Karpas-422 (cell line): Measurements from ENCODE around the gene DTYMK. TPM values are rescaled to one million over a fixed set of nuclear protein-coding genes. Genes with fewer than 3 reads are reported as not detected.

ENCODE experiments used
- DNase-seq: peaks from one replicate; pipeline ENCODE4 v3.0.0-alpha.2; 2015
- H2AFZ ChIP-seq: fragments of 200-600 bp; sonication (generic); 2 replicates; pipeline ENCODE4 v1.6.1; 2014; ENCODE audit warnings: antibody characterized with exemption, low read length, mixed read lengths
- H3K27ac ChIP-seq: fragments of 200-600 bp; sonication (generic); 2 replicates; pipeline ENCODE4 v1.5.1; 2014; ENCODE audit warnings: mild to moderate bottlenecking, low read length, moderate library complexity
- H3K27me3 ChIP-seq: fragments of 200-600 bp; sonication (generic); 2 replicates; pipeline ENCODE4 v1.6.1; 2014; ENCODE audit warnings: low read length, mixed read lengths
- H3K36me3 ChIP-seq: fragments of 200-600 bp; sonication (generic); 2 replicates; pipeline ENCODE4 v1.6.1; 2014; ENCODE audit warnings: low read length, mixed read lengths; ENCODE audit not compliant: insufficient read depth
- H3K4me1 ChIP-seq: fragments of 200-600 bp; sonication (generic); 2 replicates; pipeline ENCODE4 v1.6.1; 2014; ENCODE audit warnings: mild to moderate bottlenecking, low read length, mixed read lengths
- H3K4me2 ChIP-seq: fragments of 200-600 bp; sonication (generic); 2 replicates; pipeline ENCODE4 v1.6.1; 2014; ENCODE audit warnings: low read length, low read depth, mild to moderate bottlenecking; ENCODE audit not compliant: poor library complexity, severe bottlenecking
- H3K4me3 ChIP-seq: fragments of 200-600 bp; sonication (generic); 2 replicates; pipeline ENCODE4 v1.5.1; 2014; ENCODE audit warnings: mild to moderate bottlenecking, antibody characterized with exemption, low read length, mixed read lengths
- H3K79me2 ChIP-seq: fragments of 200-600 bp; sonication (generic); 2 replicates; pipeline ENCODE4 v1.6.1; 2014; ENCODE audit warnings: mild to moderate bottlenecking, low read length, mixed read lengths
- H3K9ac ChIP-seq: fragments of 200-600 bp; sonication (generic); 2 replicates; pipeline ENCODE4 v1.6.0; 2014; ENCODE audit warnings: low read length
- H3K9me2 ChIP-seq: fragments of 200-600 bp; sonication (generic), shearing (Covaris generic); replicated peaks from 2 replicates; pipeline ENCODE4 v1.6.0; 2014; ENCODE audit warnings: mild to moderate bottlenecking, low read length, moderate library complexity; ENCODE audit not compliant: insufficient read depth
- H3K9me3 ChIP-seq: fragments of 300-700, 200-600 bp; sonication (generic); 2 replicates; pipeline ENCODE4 v1.6.1; 2014; ENCODE audit warnings: low read length, mixed read lengths
- H4K20me1 ChIP-seq: fragments of 200-600 bp; sonication (generic); 2 replicates; pipeline ENCODE4 v1.6.1; 2014; ENCODE audit warnings: mild to moderate bottlenecking, antibody characterized with exemption, low read length, low read depth; ENCODE audit not compliant: insufficient read depth
- total RNA-seq: library from RNA; depleted of rRNA; stranded (reverse); fragments of >200 nt; shearing (Covaris generic); gene quantifications from 2 replicates; pipeline ENCODE4 v1.2.3, GENCODE V29; 2014; ENCODE audit warnings: low replicate concordance

Gene DTYMK
- total RNA-seq, 1 experiment from 2014 or later: 32.0 TPM

DNA sequence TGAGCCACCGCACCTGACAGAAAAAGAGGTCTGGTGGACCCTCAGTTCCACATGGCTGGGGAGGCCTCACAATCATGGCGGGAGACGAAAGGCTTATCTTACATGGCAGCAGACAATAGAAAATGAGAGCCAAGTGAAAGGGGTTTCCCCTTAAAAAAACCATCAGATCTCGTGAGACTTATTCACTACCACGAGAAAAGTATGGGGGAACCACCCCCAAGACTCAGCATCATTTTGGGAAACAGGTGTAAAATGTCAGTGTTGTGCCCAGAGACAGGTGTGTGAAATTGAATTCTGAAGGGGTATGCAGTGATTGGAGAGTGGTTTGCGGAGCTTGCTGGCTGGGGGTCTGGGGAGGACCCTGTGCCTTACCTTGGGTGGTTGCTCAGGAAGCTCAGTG lies 43.3 kb upstream of the DTYMK start:
- Histone ChIP-seq H4K20me1 (no peaks in the 10 kb centered on the region), H3K4me1 (peaks cover 5% of the 10 kb centered on the region)

DNA sequence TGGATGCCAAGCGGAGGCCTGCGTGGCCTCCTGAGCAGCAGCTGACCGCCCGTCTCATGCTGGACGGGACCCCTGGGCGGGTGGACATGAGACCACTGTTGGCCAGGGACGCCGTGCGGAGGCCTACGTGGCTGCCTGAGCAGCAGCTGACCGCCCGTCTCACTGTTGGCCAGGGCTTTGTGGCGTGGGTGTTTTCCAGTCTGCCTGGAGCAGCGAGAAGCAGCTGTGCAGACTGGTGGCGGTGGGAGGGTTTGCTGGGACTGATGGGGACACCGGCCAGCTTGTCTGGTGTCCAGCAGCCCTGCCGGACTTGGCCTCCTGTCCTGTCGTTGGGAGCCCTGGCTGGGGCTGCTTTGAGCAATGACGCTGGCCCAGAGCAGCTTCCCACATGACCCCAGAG lies 42.0 kb upstream of the DTYMK start:
- H3K27me3 ChIP-seq: no peaks in the 10 kb centered on the region
- DNase-seq: no peak
- H3K9me2 ChIP-seq: no peaks in the 10 kb centered on the region
- no peak overlapping the region for H3K27ac ChIP-seq
- H3K36me3 ChIP-seq: no peaks in the 10 kb centered on the region
- no peak overlapping the region for H3K9ac ChIP-seq
- no peak overlapping the region for H3K4me3 ChIP-seq
- H3K4me2 ChIP-seq: no peak overlapping the region
- no peak overlapping the region for H2AFZ ChIP-seq
- H3K79me2 ChIP-seq: no peaks in the 10 kb centered on the region
- no peaks in the 10 kb centered on the region for H3K4me1 ChIP-seq
- no peaks in the 10 kb centered on the region for H4K20me1 ChIP-seq
- H3K9me3 ChIP-seq: no peaks in the 10 kb centered on the region

More for the DNA sequence above, 43.3 kb upstream of the DTYMK start:
- Histone ChIP-seq H3K27me3 (no peaks in the 10 kb centered on the region), H3K36me3 (no peaks in the 10 kb centered on the region), H2AFZ (no peak overlapping the region), H3K27ac (no peak overlapping the region), H3K4me2 (no peak overlapping the region), H3K79me2 (peaks cover 3% of the 10 kb centered on the region), H3K4me3 (no peak overlapping the region), H3K9ac (no peak overlapping the region), H3K9me2 (no peaks in the 10 kb centered on the region), H3K9me3 (no peaks in the 10 kb centered on the region)
- no peak for DNase-seq

DNA sequence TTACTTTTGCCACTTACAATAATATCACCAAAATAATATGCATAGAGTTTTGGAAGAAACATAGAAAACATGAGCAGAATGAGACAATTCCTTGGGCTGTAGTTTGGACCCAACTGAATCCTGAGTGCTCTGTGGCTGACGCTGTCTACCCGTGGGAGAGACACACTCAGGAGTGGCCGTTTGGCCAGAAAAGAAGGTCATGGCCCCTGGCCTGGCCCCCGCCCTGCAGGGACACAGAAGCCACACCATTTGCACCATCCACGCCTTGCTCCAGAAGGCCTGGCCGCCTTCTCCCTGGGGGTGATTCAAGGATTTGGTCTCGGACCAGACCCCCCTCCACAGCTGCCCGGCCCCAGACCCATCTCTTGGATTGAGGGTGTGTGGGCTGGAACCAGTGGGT lies 41.4 kb upstream of the DTYMK start:
- H3K79me2 ChIP-seq: no peaks in the 10 kb centered on the region
- DNase-seq: no peak
- H3K4me1 ChIP-seq: no peaks in the 10 kb centered on the region
- no peak overlapping the region for H2AFZ ChIP-seq
- no peak overlapping the region for H3K4me2 ChIP-seq
- H3K27me3 ChIP-seq: no peaks in the 10 kb centered on the region
- peaks cover 3% of the 10 kb centered on the region; the same call in 1 of the 2 replicates for H3K36me3 ChIP-seq
- no peaks in the 10 kb centered on the region; the same call in 1 of the 2 replicates for H3K9me3 ChIP-seq
- no peaks in the 10 kb centered on the region for H4K20me1 ChIP-seq
- H3K9me2 ChIP-seq: no peaks in the 10 kb centered on the region
- no peak overlapping the region for H3K4me3 ChIP-seq
- H3K27ac ChIP-seq: no peak overlapping the region
- H3K9ac ChIP-seq: no peak overlapping the region

DNA sequence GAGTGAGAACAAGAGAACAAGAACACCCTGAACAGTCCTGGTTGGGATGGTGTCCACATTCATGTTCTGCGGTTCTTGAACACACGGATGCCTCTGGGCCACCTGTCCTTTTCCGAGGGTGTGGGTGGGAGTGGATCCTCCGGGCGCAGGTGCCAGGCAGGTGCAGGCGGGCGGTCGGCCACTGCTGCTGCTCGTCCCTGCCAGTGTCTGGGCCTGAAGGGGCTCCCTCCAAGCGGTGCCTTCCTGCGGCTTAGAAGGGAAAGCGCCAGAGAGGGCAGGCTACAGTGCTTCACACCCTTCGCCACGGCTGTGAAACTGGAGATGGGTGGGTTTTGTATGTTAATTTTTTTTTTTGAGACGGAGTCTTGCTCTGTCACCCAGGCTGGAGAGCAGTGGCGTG lies 39.8 kb upstream of the DTYMK start:
- Histone ChIP-seq H3K4me1 (no peaks in the 10 kb centered on the region), H3K36me3 (peaks cover 11% of the 10 kb centered on the region), H2AFZ (no peak overlapping the region), H3K27ac (no peak overlapping the region), H3K4me3 (no peak overlapping the region), H3K4me2 (no peak overlapping the region), H3K9me3 (no peaks in the 10 kb centered on the region; the same call in 1 of the 2 replicates), H3K9ac (no peak overlapping the region), H3K79me2 (no peaks in the 10 kb centered on the region), H4K20me1 (no peaks in the 10 kb centered on the region), H3K9me2 (no peaks in the 10 kb centered on the region), H3K27me3 (no peaks in the 10 kb centered on the region)
- DNase-seq: no peak

DNA sequence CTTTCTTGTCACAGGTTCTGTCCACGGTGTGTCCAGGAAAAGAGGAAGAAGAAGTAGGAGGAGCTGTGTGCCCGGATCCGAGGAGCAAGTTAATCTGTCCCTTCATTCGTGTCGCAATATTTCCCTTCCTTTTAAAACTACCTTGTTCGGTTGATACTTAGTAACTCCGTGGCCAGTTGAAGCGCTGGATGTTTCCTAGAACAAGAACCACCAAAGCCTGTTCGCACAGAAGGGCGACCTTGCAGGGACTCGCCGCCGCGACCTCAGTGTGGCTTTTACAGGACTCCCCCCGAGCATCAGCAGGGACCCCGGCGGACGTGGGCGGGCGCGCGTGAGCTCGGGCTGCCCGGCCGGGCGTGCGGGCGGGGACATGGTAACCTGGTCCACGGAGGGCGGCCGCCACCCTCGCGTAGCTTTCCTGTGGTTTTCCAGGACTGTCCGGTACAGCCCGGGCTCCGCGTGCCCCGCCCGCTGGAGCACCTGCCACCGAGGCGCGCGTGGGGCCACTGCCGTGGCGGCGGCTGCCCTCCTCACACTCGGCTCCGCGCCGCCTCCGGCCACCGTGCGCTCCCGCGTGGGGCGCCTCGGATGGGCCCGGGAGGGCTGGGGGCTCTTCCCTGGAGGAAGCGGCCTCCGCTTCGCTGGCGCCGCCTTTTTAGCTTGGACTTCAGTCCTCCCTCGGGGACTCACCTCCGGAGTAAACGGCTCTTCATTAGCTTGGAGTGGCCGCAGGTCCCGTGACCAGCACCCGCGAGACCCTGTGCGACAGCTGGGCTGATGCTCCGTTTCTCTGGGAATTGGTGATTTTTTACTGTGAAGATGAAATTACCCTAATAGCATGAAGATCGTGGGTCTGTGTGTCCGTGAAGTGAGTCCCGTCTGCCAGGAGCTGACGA lies 38.6 kb upstream of the DTYMK start:
- no peaks in the 10 kb centered on the region for H3K79me2 ChIP-seq
- DNase-seq: no peak
- peaks cover 21% of the 10 kb centered on the region for H3K36me3 ChIP-seq
- no peak overlapping the region for H3K4me2 ChIP-seq
- no peaks in the 10 kb centered on the region for H3K27me3 ChIP-seq
- no peaks in the 10 kb centered on the region; the same call in 1 of the 2 replicates for H3K9me3 ChIP-seq
- no peaks in the 10 kb centered on the region for H3K4me1 ChIP-seq
- no peak overlapping the region for H3K27ac ChIP-seq
- no peak overlapping the region for H3K9ac ChIP-seq
- H3K4me3 ChIP-seq: no peak overlapping the region
- H2AFZ ChIP-seq: no peak overlapping the region
- H3K9me2 ChIP-seq: no peaks in the 10 kb centered on the region
- H4K20me1 ChIP-seq: no peaks in the 10 kb centered on the region

DNA sequence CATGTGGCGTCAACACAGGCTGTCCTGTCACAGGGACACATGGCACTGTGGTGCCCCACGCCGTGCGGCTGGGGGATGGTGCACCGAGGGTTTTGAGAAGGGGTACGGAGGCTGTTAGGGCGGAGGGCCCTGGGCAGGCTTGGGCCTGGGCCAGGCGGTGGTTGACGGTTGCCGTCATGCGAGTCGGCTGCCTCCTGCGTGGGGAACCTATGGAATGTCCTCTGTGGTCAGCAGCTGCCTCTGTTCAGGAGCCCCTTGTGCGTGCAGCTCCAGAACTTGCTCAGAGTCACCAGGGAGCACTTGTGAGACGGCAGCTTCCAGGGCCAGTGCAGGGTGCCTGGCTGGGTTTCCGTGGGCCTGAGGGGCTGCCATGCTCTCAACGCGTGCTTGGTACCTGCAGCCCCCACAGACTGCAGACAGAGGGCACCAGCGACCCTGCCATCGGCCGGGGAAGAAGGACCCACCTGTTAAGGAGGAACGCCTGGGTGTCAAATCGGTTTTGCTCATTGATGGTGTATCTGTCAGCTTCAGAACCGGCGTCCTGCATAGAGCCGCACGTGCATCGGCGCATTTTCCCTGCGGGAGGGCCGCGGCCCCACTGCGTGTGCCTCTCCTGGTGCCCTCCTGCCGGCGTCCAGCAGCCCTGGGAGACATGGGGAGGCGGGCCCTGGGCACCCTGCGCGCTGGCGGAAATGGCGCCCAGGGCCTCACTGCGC lies 37.8 kb upstream of the DTYMK start:
- Histone ChIP-seq H3K27ac (no peak overlapping the region), H3K9ac (no peak overlapping the region), H3K9me2 (no peaks in the 10 kb centered on the region), H4K20me1 (no peaks in the 10 kb centered on the region), H3K4me3 (no peak overlapping the region), H3K9me3 (no peaks in the 10 kb centered on the region; the same call in 1 of the 2 replicates), H3K27me3 (no peaks in the 10 kb centered on the region), H3K36me3 (peaks cover 28% of the 10 kb centered on the region), H3K4me2 (no peak overlapping the region), H3K4me1 (no peaks in the 10 kb centered on the region), H2AFZ (no peak overlapping the region), H3K79me2 (no peaks in the 10 kb centered on the region)
- DNase-seq: peak; percentile 56

DNA sequence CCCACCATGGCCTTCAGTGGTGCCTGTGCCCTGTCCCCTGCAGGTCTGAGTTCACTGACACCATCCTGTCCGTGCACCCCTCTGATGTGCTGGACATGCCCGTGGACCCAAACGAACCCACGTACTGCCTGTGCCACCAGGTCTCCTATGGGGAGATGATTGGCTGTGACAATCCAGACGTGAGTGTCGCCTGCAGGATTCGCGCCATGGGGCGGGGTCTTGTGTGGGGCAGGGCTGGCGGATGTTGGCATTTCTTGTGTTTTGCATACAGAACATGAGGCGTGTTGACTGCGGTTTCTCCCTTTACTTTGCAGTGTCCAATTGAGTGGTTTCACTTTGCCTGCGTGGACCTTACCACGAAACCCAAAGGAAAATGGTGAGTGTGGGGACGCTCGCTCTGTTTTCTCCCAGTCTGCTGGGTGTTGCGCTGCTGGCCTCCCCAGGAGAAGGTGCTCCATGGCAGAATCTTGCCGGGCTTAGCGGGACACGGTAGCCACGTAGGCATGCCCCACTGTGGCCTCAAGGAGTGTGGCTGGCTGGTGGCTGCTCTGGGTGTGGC lies 36.4 kb upstream of the DTYMK start:
- Histone ChIP-seq H3K27ac (no peak overlapping the region), H2AFZ (no peak overlapping the region), H3K4me3 (no peak overlapping the region), H3K9me3 (no peaks in the 10 kb centered on the region; the same call in 1 of the 2 replicates), H3K4me1 (no peaks in the 10 kb centered on the region), H3K79me2 (no peaks in the 10 kb centered on the region), H3K9me2 (no peaks in the 10 kb centered on the region), H4K20me1 (no peaks in the 10 kb centered on the region), H3K9ac (no peak overlapping the region), H3K27me3 (no peaks in the 10 kb centered on the region), H3K36me3 (peaks cover 31% of the 10 kb centered on the region), H3K4me2 (no peak overlapping the region)
- no peak for DNase-seq

DNA sequence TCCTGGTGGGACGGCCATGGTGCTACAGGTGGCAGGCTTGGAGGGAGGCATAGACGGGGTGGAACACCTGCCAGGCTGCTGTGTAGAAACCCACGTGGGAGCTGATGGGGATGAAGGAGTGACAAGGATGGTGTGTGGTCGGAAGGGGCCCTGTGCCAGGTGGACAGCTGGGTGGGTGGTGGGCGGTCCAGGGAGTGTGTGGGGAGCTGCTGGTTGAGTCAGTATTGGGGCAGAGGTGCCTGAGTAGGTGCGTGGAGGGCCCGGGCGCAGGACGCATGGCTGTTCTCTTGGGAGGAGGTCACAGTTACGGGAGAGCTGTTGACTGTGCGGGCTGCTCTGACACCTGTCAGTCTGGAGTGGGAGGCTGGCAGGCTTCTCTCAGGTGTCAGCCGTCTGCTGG lies 35.2 kb upstream of the DTYMK start:
- H3K36me3 ChIP-seq: peaks cover 31% of the 10 kb centered on the region
- no peak overlapping the region for H3K27ac ChIP-seq
- no peaks in the 10 kb centered on the region for H3K79me2 ChIP-seq
- no peaks in the 10 kb centered on the region for H3K9me2 ChIP-seq
- H3K4me1 ChIP-seq: no peaks in the 10 kb centered on the region
- H2AFZ ChIP-seq: no peak overlapping the region
- no peaks in the 10 kb centered on the region; the same call in 1 of the 2 replicates for H3K9me3 ChIP-seq
- DNase-seq: no peak
- no peaks in the 10 kb centered on the region for H3K27me3 ChIP-seq
- no peak overlapping the region for H3K9ac ChIP-seq
- H3K4me2 ChIP-seq: no peak overlapping the region
- H3K4me3 ChIP-seq: no peak overlapping the region
- no peaks in the 10 kb centered on the region for H4K20me1 ChIP-seq
